Thoracic aorta (tissue), 2 donors: Measurements from ENCODE around the gene COL5A3. TPM values are rescaled to one million over a fixed set of nuclear protein-coding genes. Genes with fewer than 3 reads are reported as not detected.

Experiments
- ATAC-seq: fragments of 150-250 bp; one replicate; pipeline ENCODE4 v1.8.0; 2017; ENCODE audit warnings: low read depth; ENCODE audit not compliant: insufficient number of reproducible peaks, low FRiP score
- DNase-seq: peaks from one replicate; pipeline ENCODE4 v3.0.0-alpha.2; 2020; ENCODE audit warnings: low spot score
- H3K27ac ChIP-seq, 2 donors: fragments of 200-600 bp; sonication (generic); 1 replicate in 1 of 2; 2 replicates in 1 of 2; pipeline ENCODE4 v1.5.1; 2016; ENCODE audit warnings: mild to moderate bottlenecking in 2 of 2, moderate library complexity in 2 of 2
- H3K27me3 ChIP-seq: fragments of 200-600 bp; sonication (generic); replicated peaks from 2 replicates; pipeline ENCODE4 v1.6.0; 2016; ENCODE audit warnings: mild to moderate bottlenecking; ENCODE audit not compliant: insufficient read depth
- H3K36me3 ChIP-seq: fragments of 200-600 bp; sonication (generic); one replicate; pipeline ENCODE4 v1.5.1; 2016
- H3K4me1 ChIP-seq, 2 donors: fragments of 200-600 bp; sonication (generic); 1 replicate in 1 of 2; 2 replicates in 1 of 2; pipeline versions ENCODE4 v1.5.1 to v1.6.0; 2016; ENCODE audit warnings: low read depth in 2 of 2, mild to moderate bottlenecking in 1 of 2; ENCODE audit not compliant: control insufficient read depth in 1 of 2
- H3K4me3 ChIP-seq: fragments of 200-600 bp; sonication (generic); 2 replicates; pipeline ENCODE4 v1.5.1; 2016; ENCODE audit warnings: mild to moderate bottlenecking
- H3K9me3 ChIP-seq: fragments of 200-600 bp; sonication (generic); 2 replicates; pipeline ENCODE4 v1.5.1; 2016
- total RNA-seq, 2 donors: library from RNA; depleted of rRNA; stranded (reverse); fragments of >200 nt; gene quantifications; one replicate each; pipeline versions ENCODE4 v1.1.0 to v1.2.3, GENCODE V29; 2016
- TF ChIP-seq, protein P1 (sequence below): fragments of 200-600 bp; sonication (generic); IDR thresholded peaks from one replicate; pipeline ENCODE4 v1.5.1; 2019; ENCODE audit warnings: antibody characterized with exemption

Gene COL5A3
- total RNA-seq, 2 donors from 2014 or later, result 11.1 to 14.3 TPM

GRCh38 chr19:10043286-10043927 lies 33.1 kb upstream of the COL5A3 start:
- no peak for ATAC-seq
- Histone ChIP-seq H3K9me3 (peaks cover 31% of the 10 kb centered on the region), H3K27me3 (no peaks in the 10 kb centered on the region), H3K4me1 (no peaks in the 10 kb centered on the region), H3K4me3 (no peak overlapping the region), H3K27ac (no peak overlapping the region), H3K36me3 (no peaks in the 10 kb centered on the region)
- TF ChIP-seq, protein P1, sequence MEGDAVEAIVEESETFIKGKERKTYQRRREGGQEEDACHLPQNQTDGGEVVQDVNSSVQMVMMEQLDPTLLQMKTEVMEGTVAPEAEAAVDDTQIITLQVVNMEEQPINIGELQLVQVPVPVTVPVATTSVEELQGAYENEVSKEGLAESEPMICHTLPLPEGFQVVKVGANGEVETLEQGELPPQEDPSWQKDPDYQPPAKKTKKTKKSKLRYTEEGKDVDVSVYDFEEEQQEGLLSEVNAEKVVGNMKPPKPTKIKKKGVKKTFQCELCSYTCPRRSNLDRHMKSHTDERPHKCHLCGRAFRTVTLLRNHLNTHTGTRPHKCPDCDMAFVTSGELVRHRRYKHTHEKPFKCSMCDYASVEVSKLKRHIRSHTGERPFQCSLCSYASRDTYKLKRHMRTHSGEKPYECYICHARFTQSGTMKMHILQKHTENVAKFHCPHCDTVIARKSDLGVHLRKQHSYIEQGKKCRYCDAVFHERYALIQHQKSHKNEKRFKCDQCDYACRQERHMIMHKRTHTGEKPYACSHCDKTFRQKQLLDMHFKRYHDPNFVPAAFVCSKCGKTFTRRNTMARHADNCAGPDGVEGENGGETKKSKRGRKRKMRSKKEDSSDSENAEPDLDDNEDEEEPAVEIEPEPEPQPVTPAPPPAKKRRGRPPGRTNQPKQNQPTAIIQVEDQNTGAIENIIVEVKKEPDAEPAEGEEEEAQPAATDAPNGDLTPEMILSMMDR, result no peak
- no peak for DNase-seq

DNA sequence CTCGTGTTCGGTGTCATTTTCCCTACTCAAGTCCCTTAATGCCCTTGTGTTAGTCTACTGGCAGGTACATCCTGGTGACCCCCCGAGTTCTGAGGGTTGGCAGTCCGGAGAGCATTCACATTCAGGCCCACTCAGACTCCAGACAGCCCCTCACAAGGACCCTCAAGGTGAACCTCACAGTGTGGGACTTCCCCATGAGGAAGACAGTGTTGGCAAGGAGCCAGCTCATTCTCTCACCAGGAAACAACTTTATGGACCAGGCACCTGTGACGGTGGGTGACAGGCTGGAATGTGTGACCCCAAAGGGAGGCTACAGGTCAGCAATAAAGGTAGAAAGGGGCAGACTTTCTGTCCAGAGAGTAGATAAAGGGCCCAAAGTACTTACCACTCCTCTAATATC lies 27.5 kb upstream of the COL5A3 start:
- Histone ChIP-seq H3K9me3 (peaks cover 5% of the 10 kb centered on the region), H3K4me3 (no peak overlapping the region), H3K4me1 (no peaks in the 10 kb centered on the region), H3K36me3 (no peaks in the 10 kb centered on the region), H3K27ac (no peak overlapping the region), H3K27me3 (no peaks in the 10 kb centered on the region)
- ATAC-seq (no peak), DNase-seq (no peak)
- TF ChIP-seq, protein P1, result no peak

DNA sequence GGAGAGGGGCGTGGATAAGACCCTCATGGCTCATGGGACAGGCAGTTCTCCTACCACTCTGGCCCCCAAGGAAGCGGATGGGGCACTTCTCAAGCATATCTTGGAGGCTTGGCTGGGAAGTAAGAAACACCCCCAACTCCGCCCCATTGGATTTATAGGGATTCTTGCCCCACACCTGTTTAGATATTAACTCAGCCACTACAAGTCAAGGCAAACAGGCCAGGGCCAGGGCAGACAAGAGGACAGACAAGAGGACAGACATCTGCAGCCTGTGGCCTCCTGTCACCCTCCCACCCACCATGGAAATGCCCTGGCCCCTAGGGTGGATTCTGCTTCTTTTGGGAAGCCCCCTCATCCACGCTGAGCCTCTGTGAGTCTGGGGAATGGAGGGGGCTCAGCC lies 27.1 kb upstream of the COL5A3 start:
- H3K36me3 ChIP-seq, result no peaks in the 10 kb centered on the region
- TF ChIP-seq, protein P1, result no peak
- DNase-seq (no peak), ATAC-seq (no peak)
- H3K27ac ChIP-seq, result no peak overlapping the region
- H3K27me3 ChIP-seq, result no peaks in the 10 kb centered on the region
- H3K4me1 ChIP-seq, result no peaks in the 10 kb centered on the region
- H3K4me3 ChIP-seq, result no peak overlapping the region
- H3K9me3 ChIP-seq, result peaks cover under 1% of the 10 kb centered on the region

- H3K9me3 ChIP-seq, result no peaks in the 10 kb centered on the region
- no peak for ATAC-seq
- H3K27me3 ChIP-seq, result no peaks in the 10 kb centered on the region
- H3K36me3 ChIP-seq, result no peaks in the 10 kb centered on the region
- H3K4me1 ChIP-seq, result no peaks in the 10 kb centered on the region
- no peak overlapping the region for H3K27ac ChIP-seq
- TF ChIP-seq, protein P1, result no peak
- no peak overlapping the region for H3K4me3 ChIP-seq
- DNase-seq, result no peak
Measured at GRCh38 chr19:10036601-10037071, 26.3 kb upstream of the COL5A3 start.

GRCh38 chr19:10033614-10034013 lies 23.3 kb upstream of the COL5A3 start:
- H3K4me3 ChIP-seq, result no peak overlapping the region
- no peaks in the 10 kb centered on the region for H3K4me1 ChIP-seq
- no peak for ATAC-seq
- H3K27ac ChIP-seq, result no peak overlapping the region
- H3K27me3 ChIP-seq, result no peaks in the 10 kb centered on the region
- TF ChIP-seq, protein P1, result no peak
- H3K36me3 ChIP-seq, result no peaks in the 10 kb centered on the region
- DNase-seq, result no peak
- H3K9me3 ChIP-seq, result no peaks in the 10 kb centered on the region
